H9 (cell line): ENCODE data around the gene CRYZ. TPM values are rescaled to one million over a fixed set of nuclear protein-coding genes. Genes with fewer than 3 reads are reported as not detected.

Experiments
- DNase-seq: peaks from one replicate; pipeline ENCODE4 v3.0.0-alpha.2; 2017
- H2AFZ ChIP-seq: one replicate; pipeline ENCODE4 v1.6.1; 2013; ENCODE audit warnings: mild to moderate bottlenecking, low read length, control low read depth, moderate library complexity
- H2AK5ac ChIP-seq: 2 replicates; pipeline ENCODE4 v1.6.1; 2013; ENCODE audit warnings: low read length, control low read depth, mixed read lengths; ENCODE audit not compliant: insufficient read length
- H2BK120ac ChIP-seq: one replicate; pipeline ENCODE4 v1.6.1; 2013; ENCODE audit warnings: low read depth, mild to moderate bottlenecking, low read length, control low read depth, inconsistent platforms; ENCODE audit not compliant: poor library complexity, severe bottlenecking
- H2BK12ac ChIP-seq: 2 replicates; pipeline ENCODE4 v1.6.1; 2013; ENCODE audit warnings: low read length, control low read depth, mixed read lengths, low read depth; ENCODE audit not compliant: insufficient read length
- H2BK15ac ChIP-seq: 2 replicates; pipeline ENCODE4 v1.6.1; 2013; ENCODE audit warnings: low read depth, low read length, control low read depth
- H2BK20ac ChIP-seq: one replicate; pipeline ENCODE4 v1.6.1; 2013; ENCODE audit warnings: low read depth, mild to moderate bottlenecking, low read length, control low read depth, inconsistent platforms; ENCODE audit not compliant: poor library complexity, severe bottlenecking
- H2BK5ac ChIP-seq: 2 replicates; pipeline ENCODE4 v1.6.1; 2013; ENCODE audit warnings: low read length, control low read depth, mixed read lengths; ENCODE audit not compliant: insufficient read length
- H3K14ac ChIP-seq: 2 replicates; pipeline ENCODE4 v1.6.1; 2013; ENCODE audit warnings: low read length, control low read depth; ENCODE audit not compliant: insufficient read depth
- H3K18ac ChIP-seq: 2 replicates; pipeline ENCODE4 v1.6.1; 2013; ENCODE audit warnings: low read depth, mild to moderate bottlenecking, mixed read lengths, low read length, control low read depth; ENCODE audit not compliant: insufficient read length
- H3K23ac ChIP-seq: 2 replicates; pipeline ENCODE4 v1.6.1; 2013; ENCODE audit warnings: low read length, control low read depth, mixed read lengths, low read depth; ENCODE audit not compliant: insufficient read length
- H3K23me2 ChIP-seq: 2 replicates; pipeline ENCODE4 v1.6.1; 2013; ENCODE audit warnings: low read depth, mild to moderate bottlenecking, mixed read lengths, low read length, control low read depth; ENCODE audit not compliant: insufficient read length, poor library complexity, severe bottlenecking
- H3K27ac ChIP-seq: 2 replicates; pipeline ENCODE4 v1.5.1; 2013; ENCODE audit warnings: low read length, control low read depth, mixed read lengths, low read depth; ENCODE audit not compliant: insufficient read length
- H3K27me3 ChIP-seq: 2 replicates; pipeline ENCODE4 v1.6.1; 2013; ENCODE audit warnings: low read length, control low read depth, inconsistent platforms; ENCODE audit not compliant: insufficient read depth
- H3K4ac ChIP-seq: 2 replicates; pipeline ENCODE4 v1.6.1; 2013; ENCODE audit warnings: low read depth, mild to moderate bottlenecking, control low read depth, inconsistent platforms, low read length, moderate library complexity
- H3K4me1 ChIP-seq: 2 replicates; pipeline ENCODE4 v1.6.1; 2013; ENCODE audit warnings: low read length, control low read depth, inconsistent platforms; ENCODE audit not compliant: insufficient read depth
- H3K4me2 ChIP-seq: 2 replicates; pipeline ENCODE4 v1.6.1; 2013; ENCODE audit warnings: low read length, control low read depth, mixed read lengths; ENCODE audit not compliant: insufficient read length, insufficient read depth
- H3K56ac ChIP-seq: 2 replicates; pipeline ENCODE4 v1.6.1; 2013; ENCODE audit warnings: low read depth, mild to moderate bottlenecking, mixed read lengths, low read length, control low read depth; ENCODE audit not compliant: insufficient read length
- H3K79me1 ChIP-seq: 2 replicates; pipeline ENCODE4 v1.6.1; 2013; ENCODE audit warnings: low read depth, mild to moderate bottlenecking, moderate library complexity, low read length, control low read depth, inconsistent platforms; ENCODE audit not compliant: insufficient read depth, poor library complexity, severe bottlenecking
- H3K79me2 ChIP-seq: 2 replicates; pipeline ENCODE4 v1.6.1; 2013; ENCODE audit warnings: low read length, control low read depth, inconsistent platforms; ENCODE audit not compliant: insufficient read depth
- H3K9ac ChIP-seq: 2 replicates; pipeline ENCODE4 v1.6.1; 2013; ENCODE audit warnings: low read length, control low read depth, mixed read lengths; ENCODE audit not compliant: insufficient read length; ENCODE audit errors: extremely low read depth
- H3K9me3 ChIP-seq: one replicate; pipeline ENCODE4 v1.6.1; 2013; ENCODE audit warnings: low read depth, low read length, inconsistent platforms; ENCODE audit not compliant: control insufficient read depth
- H3T11ph ChIP-seq: one replicate; pipeline ENCODE4 v1.6.1; 2013; ENCODE audit warnings: mild to moderate bottlenecking, low read length, control low read depth, inconsistent platforms
- H4K20me1 ChIP-seq: one replicate; pipeline ENCODE4 v1.6.1; 2013; ENCODE audit not compliant: control insufficient read depth, insufficient read length, insufficient read depth
- H4K5ac ChIP-seq: 2 replicates; pipeline ENCODE4 v1.6.1; 2013; ENCODE audit warnings: low read depth, mild to moderate bottlenecking, mixed read lengths, low read length, control low read depth; ENCODE audit not compliant: insufficient read length
- H4K8ac ChIP-seq: replicated peaks from 2 replicates; pipeline ENCODE4 v1.6.1; 2013; ENCODE audit warnings: low read length, control low read depth, mixed read lengths, low read depth; ENCODE audit not compliant: insufficient read length
- H4K91ac ChIP-seq: 2 replicates; pipeline ENCODE4 v1.6.1; 2013; ENCODE audit warnings: low read depth, mild to moderate bottlenecking, moderate library complexity, mixed read lengths, low read length, control low read depth; ENCODE audit not compliant: insufficient read length
- H3K27ac Mint-ChIP-seq, 3 experiments: 2 replicates in 2 of 3; 3 replicates in 1 of 3; pipeline ENCODE4 v1.8.0; 2020 to 2021; ENCODE audit warnings: mixed read lengths in 3 of 3, mild to moderate bottlenecking in 1 of 3, moderate library complexity in 1 of 3
- H3K27me3 Mint-ChIP-seq: 2 replicates; pipeline ENCODE4 v1.8.0; 2021; ENCODE audit warnings: low read depth, mild to moderate bottlenecking, moderate library complexity, mixed read lengths
- H3K36me3 Mint-ChIP-seq, 3 experiments: 2 replicates in 2 of 3; 3 replicates in 1 of 3; pipeline ENCODE4 v1.8.0; 2020 to 2021; ENCODE audit warnings: low read depth in 3 of 3, mixed read lengths in 3 of 3; ENCODE audit not compliant: insufficient read depth in 1 of 3
- H3K4me1 Mint-ChIP-seq, 2 experiments: 2 replicates each; pipeline ENCODE4 v1.8.0; 2020; ENCODE audit warnings: mixed read lengths in 2 of 2
- H3K4me3 Mint-ChIP-seq, 2 experiments: 2 replicates in 1 of 2; 3 replicates in 1 of 2; pipeline ENCODE4 v1.8.0; 2020 to 2021; ENCODE audit warnings: mild to moderate bottlenecking in 2 of 2, mixed read lengths in 2 of 2, moderate library complexity in 1 of 2
- H3K9me3 Mint-ChIP-seq, 2 experiments: 2 replicates in 1 of 2; 3 replicates in 1 of 2; pipeline ENCODE4 v1.8.0; 2020; ENCODE audit warnings: mild to moderate bottlenecking in 2 of 2, mixed read lengths in 2 of 2, moderate library complexity in 1 of 2
- WGBS: extraction: QIAGEN DNeasy Blood & Tissue Kit; methylation state at CpG from one replicate; pipeline ENCODE4 v1.1.7; 2013; ENCODE audit warnings: missing lambda C conversion rate, low lambda C conversion rate, mixed read lengths; ENCODE audit not compliant: insufficient read length; ENCODE audit errors: extremely low coverage; 5-methylcytosine and 5-hydroxymethylcytosine counted together
- total RNA-seq: library from RNA; stranded (reverse); gene quantifications from 2 replicates; pipeline ENCODE4 v1.2.1, GENCODE V29; 2021
- TF ChIP-seq, protein P1 (sequence below): fragments of 200-600 bp; sonication (generic); conservative IDR thresholded peaks from 3 replicates; pipeline ENCODE4 v1.8.0; 2021; ENCODE audit warnings: antibody characterized with exemption, mild to moderate bottlenecking

The CRYZ gene
- total RNA-seq, 1 experiment from 2014 or later, result 14.0 TPM

DNA sequence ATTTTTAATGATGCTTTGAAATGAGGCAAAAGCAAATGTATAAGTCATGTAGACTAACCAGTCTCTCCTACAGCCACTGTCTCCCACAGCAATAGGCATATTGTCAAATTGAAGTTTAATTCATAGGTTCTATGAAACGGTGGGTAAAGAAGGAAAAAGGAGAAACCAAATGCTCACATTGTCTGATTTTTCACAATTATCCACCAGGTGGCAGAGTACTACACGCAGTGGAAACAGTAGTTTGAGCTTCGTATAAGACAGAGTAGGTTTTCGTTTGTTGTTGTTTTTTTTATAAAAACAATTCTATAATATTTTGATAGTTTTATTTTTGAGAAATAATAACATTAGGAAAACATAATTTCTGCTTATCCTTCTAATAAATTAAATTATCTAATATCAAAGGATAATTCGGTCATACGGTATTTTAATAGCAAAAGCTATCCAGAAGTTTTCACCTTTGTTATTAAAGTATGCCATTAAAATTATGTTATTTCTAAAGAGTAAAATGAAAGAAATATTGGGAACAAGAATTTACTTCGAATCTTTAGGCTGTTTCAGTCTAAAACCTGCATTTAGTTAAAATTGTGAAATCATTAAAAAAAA lies 39.2 kb upstream of the CRYZ start:
- Histone ChIP-seq H4K20me1 (no peaks in the 10 kb centered on the region), H3K9me3 (no peaks in the 10 kb centered on the region), H3K4me2 (no peak overlapping the region), H2AK5ac (no peak overlapping the region), H3K14ac (no peak overlapping the region), H3K18ac (no peak overlapping the region), H4K8ac (no peak overlapping the region), H4K5ac (no peak overlapping the region), H2BK12ac (no peak overlapping the region), H3K27ac (no peak overlapping the region), H3K27me3 (no peaks in the 10 kb centered on the region), H2AFZ (no peak overlapping the region), H3K23me2 (no peaks in the 10 kb centered on the region), H3T11ph (no peak overlapping the region), H3K4ac (no peak overlapping the region), H3K79me2 (no peaks in the 10 kb centered on the region), H2BK120ac (no peak overlapping the region), H2BK15ac (no peak overlapping the region), H4K91ac (no peak overlapping the region), H3K23ac (no peak overlapping the region), H3K56ac (no peak overlapping the region), H2BK20ac (no peak overlapping the region), H3K9ac (no peak overlapping the region), H3K4me1 (no peaks in the 10 kb centered on the region), H2BK5ac (no peak overlapping the region), H3K79me1 (no peaks in the 10 kb centered on the region)
- Mint-ChIP-seq H3K4me3 (no peak overlapping the region), H3K27ac (no peak overlapping the region), H3K9me3 (no peaks in the 10 kb centered on the region), H3K27me3 (no peaks in the 10 kb centered on the region), H3K36me3 (no peaks in the 10 kb centered on the region), H3K4me1 (no peaks in the 10 kb centered on the region)
- WGBS, result no CpG with 5 or more reads among the region's 7 CpGs
- TF ChIP-seq, protein P1, sequence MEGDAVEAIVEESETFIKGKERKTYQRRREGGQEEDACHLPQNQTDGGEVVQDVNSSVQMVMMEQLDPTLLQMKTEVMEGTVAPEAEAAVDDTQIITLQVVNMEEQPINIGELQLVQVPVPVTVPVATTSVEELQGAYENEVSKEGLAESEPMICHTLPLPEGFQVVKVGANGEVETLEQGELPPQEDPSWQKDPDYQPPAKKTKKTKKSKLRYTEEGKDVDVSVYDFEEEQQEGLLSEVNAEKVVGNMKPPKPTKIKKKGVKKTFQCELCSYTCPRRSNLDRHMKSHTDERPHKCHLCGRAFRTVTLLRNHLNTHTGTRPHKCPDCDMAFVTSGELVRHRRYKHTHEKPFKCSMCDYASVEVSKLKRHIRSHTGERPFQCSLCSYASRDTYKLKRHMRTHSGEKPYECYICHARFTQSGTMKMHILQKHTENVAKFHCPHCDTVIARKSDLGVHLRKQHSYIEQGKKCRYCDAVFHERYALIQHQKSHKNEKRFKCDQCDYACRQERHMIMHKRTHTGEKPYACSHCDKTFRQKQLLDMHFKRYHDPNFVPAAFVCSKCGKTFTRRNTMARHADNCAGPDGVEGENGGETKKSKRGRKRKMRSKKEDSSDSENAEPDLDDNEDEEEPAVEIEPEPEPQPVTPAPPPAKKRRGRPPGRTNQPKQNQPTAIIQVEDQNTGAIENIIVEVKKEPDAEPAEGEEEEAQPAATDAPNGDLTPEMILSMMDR, result peak; percentile 85
- no peak for DNase-seq
